H1 (cell line): ENCODE data around the gene ATP2B3.

Experiments
- ASH2L ChIP-seq: fragments of 200-600, 300-600 bp; sonication (generic); IDR thresholded peaks from one replicate; pipeline ENCODE4 v1.7.1; 2017; ENCODE audit warnings: low read length
- ATF3 ChIP-seq: IDR thresholded peaks from 2 replicates; pipeline ENCODE4 v1.6.1; 2011; ENCODE audit warnings: low read depth, mild to moderate bottlenecking, low read length; ENCODE audit not compliant: insufficient read depth
- CTCF ChIP-seq, 3 experiments: IDR thresholded peaks; 1 replicate in 2 of 3; 2 replicates in 1 of 3; pipeline versions ENCODE4 v1.5.1 to v1.6.1; 2011; ENCODE audit warnings: low read length in 3 of 3, mild to moderate bottlenecking in 3 of 3, inconsistent platforms in 2 of 3, low read depth in 1 of 3, moderate library complexity in 1 of 3; ENCODE audit not compliant: insufficient read depth in 1 of 3; ENCODE audit errors: control extremely low read depth in 1 of 3
- EGR1 ChIP-seq: IDR thresholded peaks from 2 replicates; pipeline ENCODE4 v1.6.1; 2011; ENCODE audit warnings: low read depth, low read length, borderline replicate concordance
- EP300 ChIP-seq, 2 experiments: IDR thresholded peaks; 1 replicate in 1 of 2; 2 replicates in 1 of 2; pipeline ENCODE4 v1.6.1; 2011 to 2012; ENCODE audit warnings: low read depth in 2 of 2, low read length in 2 of 2, mild to moderate bottlenecking in 2 of 2, borderline replicate concordance in 1 of 2, inconsistent platforms in 1 of 2, moderate library complexity in 1 of 2
- POLR2A ChIP-seq, 2 experiments: IDR thresholded peaks; 1 replicate in 1 of 2; 2 replicates in 1 of 2; pipeline ENCODE4 v1.6.1; 2011; ENCODE audit warnings: low read depth in 2 of 2, low read length in 2 of 2, mild to moderate bottlenecking in 2 of 2; ENCODE audit errors: control extremely low read depth in 1 of 2
- RAD21 ChIP-seq, 2 experiments: IDR thresholded peaks in 1 of 2; conservative IDR thresholded peaks in 1 of 2; 2 replicates each; pipeline ENCODE4 v1.6.1; 2011; ENCODE audit warnings: low read depth in 2 of 2, low read length in 2 of 2, improper control_type of control experiment in 1 of 2, inconsistent platforms in 1 of 2, mild to moderate bottlenecking in 1 of 2, moderate library complexity in 1 of 2
- SIN3A ChIP-seq, 2 experiments: IDR thresholded peaks in 1 of 2; conservative IDR thresholded peaks in 1 of 2; 2 replicates each; pipeline ENCODE4 v1.6.1; 2011 to 2012; ENCODE audit warnings: low read length in 2 of 2, improper control_type of control experiment in 1 of 2, low read depth in 1 of 2, mild to moderate bottlenecking in 1 of 2
- SP4 ChIP-seq: IDR thresholded peaks from 2 replicates; pipeline ENCODE4 v1.6.1; 2012; ENCODE audit warnings: low read length, inconsistent platforms
- ZNF274 ChIP-seq: IDR thresholded peaks from 2 replicates; pipeline ENCODE4 v1.7.0; 2012; ENCODE audit warnings: low read length, borderline replicate concordance; ENCODE audit errors: extremely low read depth

- TF ChIP-seq EGR1, result no peak
- no peak for TF ChIP-seq SIN3A (conservative IDR thresholded peaks at IDR 0.05 in 1 of 2, IDR thresholded peaks at IDR 0.05 in 1 of 2; ENCODE audit: low read depth in 1 of 2, low read length in 2 of 2)
- TF ChIP-seq ATF3, result no peak
- no peak for TF ChIP-seq POLR2A (IDR thresholded peaks at IDR 0.05; ENCODE audit: control extremely low read depth in 1 of 2, low read depth in 2 of 2, low read length in 2 of 2)
- no peak for TF ChIP-seq ASH2L
- TF ChIP-seq SP4, result no peak
- no peak for TF ChIP-seq CTCF (IDR thresholded peaks at IDR 0.05; ENCODE audit: control extremely low read depth in 1 of 3, insufficient read depth in 1 of 3, low read depth in 1 of 3, low read length in 3 of 3)
- TF ChIP-seq EP300 (IDR thresholded peaks at IDR 0.05; ENCODE audit: borderline replicate concordance in 1 of 2, low read depth in 2 of 2, low read length in 2 of 2), result no peak
- no peak for TF ChIP-seq ZNF274
- no peak for TF ChIP-seq RAD21 (IDR thresholded peaks at IDR 0.05 in 1 of 2, conservative IDR thresholded peaks at IDR 0.05 in 1 of 2; ENCODE audit: low read depth in 2 of 2, low read length in 2 of 2)
Measured at GRCh38 chrX:153502131-153502530, 15.3 kb upstream of the ATP2B3 start.
